Mesodermal cell (in vitro differentiated cells): ENCODE data around the gene AFF3.

Experiments used
- H3K27ac ChIP-seq: 2 replicates; pipeline ENCODE4 v1.7.0; 2013; ENCODE audit warnings: mild to moderate bottlenecking, low read depth, low read length, moderate library complexity; ENCODE audit not compliant: severe bottlenecking
- H3K36me3 ChIP-seq: 2 replicates; pipeline ENCODE4 v1.7.1; 2013; ENCODE audit warnings: mild to moderate bottlenecking, low read length, moderate library complexity; ENCODE audit not compliant: control insufficient read depth, insufficient read depth
- H3K4me1 ChIP-seq: one replicate; pipeline ENCODE4 v1.7.1; 2013; ENCODE audit warnings: mild to moderate bottlenecking, low read length; ENCODE audit not compliant: insufficient read depth, control insufficient read depth, poor library complexity, severe bottlenecking
- H3K4me3 ChIP-seq: 2 replicates; pipeline ENCODE4 v1.7.0; 2013; ENCODE audit warnings: low read length, control low read depth, mild to moderate bottlenecking; ENCODE audit not compliant: insufficient read depth, poor library complexity, severe bottlenecking; ENCODE audit errors: extremely low read depth
- H3K9me3 ChIP-seq: 2 replicates; pipeline ENCODE4 v1.7.1; 2013; ENCODE audit warnings: mild to moderate bottlenecking, low read length, moderate library complexity; ENCODE audit not compliant: control insufficient read depth
- WGBS, 2 experiments: methylation state at CpG; one replicate each; pipeline ENCODE4 v1.1.5; 2013; ENCODE audit warnings: missing lambda C conversion rate in 2 of 2; ENCODE audit not compliant: insufficient coverage in 2 of 2; 5-methylcytosine and 5-hydroxymethylcytosine counted together

AFF3 gene

GRCh38 chr2:99706735-99707134 lies 435.7 kb downstream of the AFF3 start:
- peak overlapping the region; percentile 23 for H3K27ac ChIP-seq
- H3K4me3 ChIP-seq: no peak overlapping the region
- no peaks in the 10 kb centered on the region for H3K36me3 ChIP-seq
- H3K9me3 ChIP-seq: no peaks in the 10 kb centered on the region
- H3K4me1 ChIP-seq: peaks cover 35% of the 10 kb centered on the region
- 60% methylated on average over 1 of the region's 4 CpGs; no CpG with 5 or more reads in 1 of the 2 experiments for WGBS, 2 experiments

- Histone ChIP-seq H3K9me3 (no peaks in the 10 kb centered on the region), H3K4me1 (peaks cover 37% of the 10 kb centered on the region), H3K36me3 (no peaks in the 10 kb centered on the region), H3K27ac (no peak overlapping the region), H3K4me3 (no peak overlapping the region)
- 84 to 96% methylated on average over 3 to 4 of the region's 7 CpGs for WGBS, 2 experiments
These were observed 440.9 kb downstream of the AFF3 start for GRCh38 chr2:99701503-99701902.

- Histone ChIP-seq H3K4me3 (no peak overlapping the region), H3K4me1 (peaks cover 39% of the 10 kb centered on the region), H3K9me3 (no peaks in the 10 kb centered on the region), H3K36me3 (no peaks in the 10 kb centered on the region), H3K27ac (no peak overlapping the region)
- 96 to 99% methylated on average over 8 to 12 of the region's 14 CpGs for WGBS, 2 experiments
These were observed 441.6 kb downstream of the AFF3 start for GRCh38 chr2:99700482-99701398.

- H3K9me3 ChIP-seq: no peaks in the 10 kb centered on the region
- WGBS, 2 experiments: no CpG with 5 or more reads among the region's 2 CpGs
- H3K36me3 ChIP-seq: no peaks in the 10 kb centered on the region
- H3K27ac ChIP-seq: no peak overlapping the region
- H3K4me1 ChIP-seq: peaks cover 44% of the 10 kb centered on the region
- no peak overlapping the region for H3K4me3 ChIP-seq
These were observed 443.5 kb downstream of the AFF3 start for GRCh38 chr2:99698896-99699295.

GRCh38 chr2:99697811-99698568 lies 444.4 kb downstream of the AFF3 start:
- Histone ChIP-seq H3K9me3 (no peaks in the 10 kb centered on the region), H3K4me3 (no peak overlapping the region), H3K27ac (no peak overlapping the region), H3K36me3 (no peaks in the 10 kb centered on the region), H3K4me1 (peaks cover 39% of the 10 kb centered on the region)

- H3K4me1 ChIP-seq: peaks cover 39% of the 10 kb centered on the region
- H3K27ac ChIP-seq: no peak overlapping the region
- no peaks in the 10 kb centered on the region for H3K36me3 ChIP-seq
- no peak overlapping the region for H3K4me3 ChIP-seq
- H3K9me3 ChIP-seq: no peaks in the 10 kb centered on the region
These were observed 446.5 kb downstream of the AFF3 start for GRCh38 chr2:99695944-99696253.

- H3K4me1 ChIP-seq: peaks cover 39% of the 10 kb centered on the region
- H3K4me3 ChIP-seq: no peak overlapping the region
- WGBS, 2 experiments: 91 to 95% methylated on average over 5 to 7 of the region's 11 CpGs
- no peaks in the 10 kb centered on the region for H3K36me3 ChIP-seq
- H3K9me3 ChIP-seq: no peaks in the 10 kb centered on the region
- no peak overlapping the region for H3K27ac ChIP-seq
These were observed 447.1 kb downstream of the AFF3 start for GRCh38 chr2:99695130-99695943.

GRCh38 chr2:99694331-99694730 lies 448.1 kb downstream of the AFF3 start:
- no peak overlapping the region for H3K27ac ChIP-seq
- peaks cover 39% of the 10 kb centered on the region for H3K4me1 ChIP-seq
- H3K4me3 ChIP-seq: no peak overlapping the region
- H3K36me3 ChIP-seq: no peaks in the 10 kb centered on the region
- H3K9me3 ChIP-seq: no peaks in the 10 kb centered on the region
- WGBS, 2 experiments: 84 to 85% methylated on average over 3 to 4 of the region's 7 CpGs

- Histone ChIP-seq H3K4me3 (no peak overlapping the region), H3K9me3 (no peaks in the 10 kb centered on the region), H3K36me3 (no peaks in the 10 kb centered on the region), H3K27ac (no peak overlapping the region), H3K4me1 (peaks cover 24% of the 10 kb centered on the region)
- WGBS, 2 experiments: 75 to 80% methylated on average over 1 of the region's 1 CpG
These were observed 449.6 kb downstream of the AFF3 start for GRCh38 chr2:99692785-99693184.

- Histone ChIP-seq H3K27ac (no peak overlapping the region), H3K9me3 (no peaks in the 10 kb centered on the region), H3K4me1 (peaks cover 16% of the 10 kb centered on the region), H3K36me3 (no peaks in the 10 kb centered on the region), H3K4me3 (no peak overlapping the region)
- 79% methylated on average over 4 of the region's 4 CpGs; no CpG with 5 or more reads in 1 of the 2 experiments for WGBS, 2 experiments
These were observed 450.5 kb downstream of the AFF3 start for GRCh38 chr2:99691926-99692325.
